ENCODE measurements around the gene MYO1G. TPM values are rescaled to one million over a fixed set of nuclear protein-coding genes. Genes with fewer than 3 reads are reported as not detected.

Gene MYO1G
- total RNA-seq, 2 donors from 2014 or later: 0.11 to 0.33 TPM

DNA sequence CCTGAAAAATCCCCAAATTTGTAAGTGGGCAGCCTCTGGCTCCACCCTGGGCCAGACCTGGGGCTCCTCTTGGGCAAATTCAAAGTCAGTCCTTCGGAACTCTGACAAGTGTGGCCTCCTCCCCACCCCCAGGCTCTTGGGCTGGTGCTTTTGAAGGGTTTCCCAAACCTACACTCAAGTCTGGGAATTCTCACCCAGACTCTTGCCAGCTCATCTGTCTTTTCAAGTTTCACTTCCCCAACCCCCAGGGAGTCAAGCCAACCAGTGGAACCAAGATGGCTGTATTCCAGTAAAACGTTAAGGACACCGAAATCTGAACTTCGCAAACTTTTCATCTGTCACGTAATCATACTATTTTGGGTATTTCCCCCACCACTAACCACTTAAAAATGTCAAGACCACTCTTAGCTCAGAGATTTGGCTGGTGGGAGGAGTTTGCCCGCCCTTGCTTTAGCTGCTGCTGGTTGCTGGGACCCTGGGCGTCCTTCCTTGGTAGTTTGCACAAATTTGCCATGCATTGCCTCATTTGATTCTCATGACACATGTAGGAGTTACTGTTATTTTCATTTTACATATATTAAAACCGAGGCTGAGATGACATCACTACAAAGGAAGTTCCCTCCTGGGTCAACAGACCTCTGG lies 1.7 kb upstream of the MYO1G start:
- H3K4me3 Mint-ChIP-seq: no peak overlapping the region
- H3K27me3 Mint-ChIP-seq (ENCODE audit: insufficient read depth): no peaks in the 10 kb centered on the region
- H3K27ac ChIP-seq (ENCODE audit: low read depth, low read length): no peak overlapping the region
- 86 to 90% methylated on average over 6 to 8 of the region's 8 CpGs for WGBS, 2 experiments (ENCODE audit: insufficient coverage in 1 of 2, insufficient read length in 1 of 2)
- peak; percentile 44 for DNase-seq
- H3K9me3 Mint-ChIP-seq: no peaks in the 10 kb centered on the region
- H3K4me3 ChIP-seq (ENCODE audit: low read length): no peak overlapping the region
- H3K4me1 ChIP-seq (ENCODE audit: control insufficient read depth, insufficient read depth, low read length): no peaks in the 10 kb centered on the region
- H3K36me3 ChIP-seq (ENCODE audit: control insufficient read depth, insufficient read depth, low read length): peaks cover 40% of the 10 kb centered on the region
- TF ChIP-seq CTCF (conservative IDR thresholded peaks at IDR 0.05): no peak
- H3K27me3 ChIP-seq (ENCODE audit: control insufficient read depth, insufficient read depth, low read length, poor library complexity, severe bottlenecking): no peaks in the 10 kb centered on the region
- peaks cover 14% of the 10 kb centered on the region for H3K4me1 Mint-ChIP-seq
- no peak overlapping the region for H3K27ac Mint-ChIP-seq
- no peaks in the 10 kb centered on the region for H3K9me3 ChIP-seq (ENCODE audit: control insufficient read depth, low read length)
- no peak overlapping the region for H3K9ac ChIP-seq (ENCODE audit: extremely low read depth, low read length, poor library complexity, severe bottlenecking)
- H3K36me3 Mint-ChIP-seq (ENCODE audit: low read depth): peaks cover 38% of the 10 kb centered on the region

DNA sequence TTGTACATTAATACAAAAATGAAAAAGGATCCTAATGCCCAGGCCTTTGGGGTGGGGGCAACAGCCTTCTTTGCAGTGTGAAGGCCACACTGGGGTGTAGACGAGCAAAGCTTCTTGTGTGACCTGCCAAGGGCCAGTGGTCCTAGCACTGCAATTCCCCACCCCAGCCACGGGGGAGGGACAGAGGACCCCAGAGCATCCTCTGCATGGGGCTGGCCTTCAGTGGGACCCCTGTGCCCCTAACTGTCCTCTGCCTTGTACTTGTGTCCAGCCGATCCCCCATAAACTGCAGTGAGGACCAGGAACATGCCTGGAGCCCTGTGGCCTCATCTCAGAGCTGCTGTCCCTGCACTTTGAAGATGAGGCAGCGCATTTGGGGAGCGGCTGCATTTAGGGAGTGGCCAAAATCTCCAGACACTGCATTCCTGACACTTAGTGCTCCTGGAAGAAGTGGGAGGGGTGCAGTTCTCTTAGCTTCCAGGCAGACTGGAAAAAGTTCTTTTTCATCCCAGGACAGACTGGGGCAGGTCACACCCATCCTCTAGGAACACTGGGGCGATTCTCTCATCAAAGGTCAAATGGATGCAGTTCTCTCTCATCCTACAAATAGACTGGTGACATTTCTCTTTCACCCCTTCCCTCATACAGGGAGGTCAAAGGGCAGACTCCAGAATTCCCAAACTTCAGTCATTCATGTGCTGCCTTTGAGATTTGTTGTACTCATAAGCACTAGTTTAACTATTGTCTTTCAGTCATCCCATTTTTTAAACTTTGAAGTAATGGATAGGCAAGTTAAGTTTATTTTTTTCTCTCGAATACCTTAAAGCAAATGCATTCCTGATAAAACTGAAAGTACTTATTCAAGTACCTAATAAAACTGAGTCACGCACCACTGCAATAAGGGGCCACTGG lies 922 bp upstream of the MYO1G start:
- peak; percentile 47 for DNase-seq
- H3K9me3 ChIP-seq (ENCODE audit: control insufficient read depth, low read length): no peaks in the 10 kb centered on the region
- peaks cover 32% of the 10 kb centered on the region for H3K36me3 ChIP-seq (ENCODE audit: control insufficient read depth, insufficient read depth, low read length)
- Mint-ChIP-seq H3K9me3 (no peaks in the 10 kb centered on the region), H3K27ac (no peak overlapping the region), H3K4me1 (peaks cover 6% of the 10 kb centered on the region), H3K36me3 (ENCODE audit: low read depth) (peaks cover 30% of the 10 kb centered on the region), H3K4me3 (no peak overlapping the region), H3K27me3 (ENCODE audit: insufficient read depth) (no peaks in the 10 kb centered on the region)
- H3K27me3 ChIP-seq (ENCODE audit: control insufficient read depth, insufficient read depth, low read length, poor library complexity, severe bottlenecking): no peaks in the 10 kb centered on the region
- WGBS, 2 experiments (ENCODE audit: insufficient coverage in 1 of 2, insufficient read length in 1 of 2): 88 to 91% methylated on average over 4 to 8 of the region's 8 CpGs
- TF ChIP-seq CTCF (conservative IDR thresholded peaks at IDR 0.05): no peak
- H3K9ac ChIP-seq (ENCODE audit: extremely low read depth, low read length, poor library complexity, severe bottlenecking): no peak overlapping the region
- H3K4me1 ChIP-seq (ENCODE audit: control insufficient read depth, insufficient read depth, low read length): no peaks in the 10 kb centered on the region
- H3K4me3 ChIP-seq (ENCODE audit: low read length): no peak overlapping the region
- H3K27ac ChIP-seq (ENCODE audit: low read depth, low read length): no peak overlapping the region

DNA sequence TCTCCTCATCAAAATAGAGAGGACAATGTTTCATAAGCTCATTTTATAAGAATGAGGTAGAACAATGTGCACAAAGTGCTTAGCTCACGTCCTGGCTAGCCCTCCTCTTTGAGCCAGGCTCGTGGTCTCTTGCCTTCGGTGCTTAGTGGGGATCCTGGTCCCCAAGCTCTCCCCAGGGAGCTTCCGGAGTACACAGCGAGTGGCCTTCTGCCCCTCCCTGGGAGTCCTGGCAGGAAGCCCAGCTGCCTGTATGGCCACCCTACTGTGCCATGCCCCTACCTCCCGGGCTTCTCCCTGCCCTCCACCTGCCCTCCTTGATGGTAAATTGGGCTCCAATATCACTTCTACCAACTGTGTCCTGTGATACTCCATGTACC lies 868 bp downstream of the MYO1G start:
- WGBS, 2 experiments (ENCODE audit: insufficient coverage in 1 of 2, insufficient read length in 1 of 2): 91 to 93% methylated on average over 3 to 6 of the region's 6 CpGs
- H3K4me3 ChIP-seq (ENCODE audit: low read length): no peak overlapping the region
- H3K4me1 ChIP-seq (ENCODE audit: control insufficient read depth, insufficient read depth, low read length): no peaks in the 10 kb centered on the region
- Mint-ChIP-seq H3K27me3 (ENCODE audit: insufficient read depth) (no peaks in the 10 kb centered on the region), H3K36me3 (ENCODE audit: low read depth) (peaks cover 12% of the 10 kb centered on the region), H3K9me3 (no peaks in the 10 kb centered on the region), H3K4me3 (no peak overlapping the region), H3K4me1 (no peaks in the 10 kb centered on the region), H3K27ac (no peak overlapping the region)
- no peaks in the 10 kb centered on the region for H3K9me3 ChIP-seq (ENCODE audit: control insufficient read depth, low read length)
- no peak overlapping the region for H3K9ac ChIP-seq (ENCODE audit: extremely low read depth, low read length, poor library complexity, severe bottlenecking)
- peaks cover 14% of the 10 kb centered on the region for H3K36me3 ChIP-seq (ENCODE audit: control insufficient read depth, insufficient read depth, low read length)
- no peak overlapping the region for H3K27ac ChIP-seq (ENCODE audit: low read depth, low read length)
- DNase-seq: no peak
- TF ChIP-seq CTCF (conservative IDR thresholded peaks at IDR 0.05): no peak
- no peaks in the 10 kb centered on the region for H3K27me3 ChIP-seq (ENCODE audit: control insufficient read depth, insufficient read depth, low read length, poor library complexity, severe bottlenecking)
